IMR-90 (cell line): ENCODE measurements around the gene CLCN5.

ENCODE experiments used
- CEBPB ChIP-seq: IDR thresholded peaks from 2 replicates; pipeline ENCODE4 v1.6.1; 2012; ENCODE audit warnings: low read depth, low read length, improper control_type of control experiment
- CHD1 ChIP-seq: IDR thresholded peaks from 2 replicates; pipeline ENCODE4 v1.6.1; 2012; ENCODE audit warnings: low read depth, low read length, improper control_type of control experiment
- MAFK ChIP-seq: IDR thresholded peaks from 2 replicates; pipeline ENCODE4 v1.6.1; 2012; ENCODE audit warnings: low read depth, low read length, improper control_type of control experiment
- MAZ ChIP-seq: IDR thresholded peaks from 2 replicates; pipeline ENCODE4 v1.6.1; 2012; ENCODE audit warnings: low read depth, mild to moderate bottlenecking, low read length, improper control_type of control experiment, moderate library complexity, borderline replicate concordance
- MXI1 ChIP-seq: IDR thresholded peaks from 2 replicates; pipeline ENCODE4 v1.6.1; 2012; ENCODE audit warnings: low read depth, mild to moderate bottlenecking, low read length, moderate library complexity, borderline replicate concordance
- POLR2A ChIP-seq: IDR thresholded peaks from 2 replicates; pipeline ENCODE4 v1.6.1; 2012; ENCODE audit warnings: mild to moderate bottlenecking, low read depth, low read length
- RAD21 ChIP-seq: IDR thresholded peaks from 2 replicates; pipeline ENCODE4 v1.6.1; 2012; ENCODE audit warnings: low read length, improper control_type of control experiment
- RFX5 ChIP-seq: IDR thresholded peaks from 2 replicates; pipeline ENCODE4 v1.8.0; 2012; ENCODE audit warnings: low read depth, mild to moderate bottlenecking, low read length, moderate library complexity
- SMC3 ChIP-seq: fragments of 150-350 bp; IDR thresholded peaks from 2 replicates; pipeline ENCODE4 v1.6.1; 2016; ENCODE audit warnings: low read depth, mild to moderate bottlenecking, antibody characterized with exemption, low read length, moderate library complexity
- USF2 ChIP-seq: fragments of 150-350 bp; IDR thresholded peaks from 2 replicates; pipeline ENCODE4 v1.6.1; 2017; ENCODE audit warnings: mild to moderate bottlenecking, antibody characterized with exemption, low read length, low read depth
- TF ChIP-seq, protein P1 (sequence below): conservative IDR thresholded peaks from 2 replicates; pipeline ENCODE4 v1.5.1; 2012; ENCODE audit warnings: mild to moderate bottlenecking, low read depth, low read length, improper control_type of control experiment
- TF ChIP-seq, protein P2 (sequence below): fragments of 150-350 bp; IDR thresholded peaks from 2 replicates; pipeline ENCODE4 v1.6.1; 2016; ENCODE audit warnings: low read depth, mild to moderate bottlenecking, low read length, moderate library complexity, borderline replicate concordance

- TF ChIP-seq, protein P1, sequence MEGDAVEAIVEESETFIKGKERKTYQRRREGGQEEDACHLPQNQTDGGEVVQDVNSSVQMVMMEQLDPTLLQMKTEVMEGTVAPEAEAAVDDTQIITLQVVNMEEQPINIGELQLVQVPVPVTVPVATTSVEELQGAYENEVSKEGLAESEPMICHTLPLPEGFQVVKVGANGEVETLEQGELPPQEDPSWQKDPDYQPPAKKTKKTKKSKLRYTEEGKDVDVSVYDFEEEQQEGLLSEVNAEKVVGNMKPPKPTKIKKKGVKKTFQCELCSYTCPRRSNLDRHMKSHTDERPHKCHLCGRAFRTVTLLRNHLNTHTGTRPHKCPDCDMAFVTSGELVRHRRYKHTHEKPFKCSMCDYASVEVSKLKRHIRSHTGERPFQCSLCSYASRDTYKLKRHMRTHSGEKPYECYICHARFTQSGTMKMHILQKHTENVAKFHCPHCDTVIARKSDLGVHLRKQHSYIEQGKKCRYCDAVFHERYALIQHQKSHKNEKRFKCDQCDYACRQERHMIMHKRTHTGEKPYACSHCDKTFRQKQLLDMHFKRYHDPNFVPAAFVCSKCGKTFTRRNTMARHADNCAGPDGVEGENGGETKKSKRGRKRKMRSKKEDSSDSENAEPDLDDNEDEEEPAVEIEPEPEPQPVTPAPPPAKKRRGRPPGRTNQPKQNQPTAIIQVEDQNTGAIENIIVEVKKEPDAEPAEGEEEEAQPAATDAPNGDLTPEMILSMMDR = no peak
- TF ChIP-seq POLR2A (no peak), CEBPB (no peak), RFX5 (no peak), SMC3 (no peak), RAD21 (no peak), MXI1 (no peak), USF2 (no peak), MAFK (no peak), MAZ (no peak), CHD1 (no peak)
- TF ChIP-seq, protein P2, sequence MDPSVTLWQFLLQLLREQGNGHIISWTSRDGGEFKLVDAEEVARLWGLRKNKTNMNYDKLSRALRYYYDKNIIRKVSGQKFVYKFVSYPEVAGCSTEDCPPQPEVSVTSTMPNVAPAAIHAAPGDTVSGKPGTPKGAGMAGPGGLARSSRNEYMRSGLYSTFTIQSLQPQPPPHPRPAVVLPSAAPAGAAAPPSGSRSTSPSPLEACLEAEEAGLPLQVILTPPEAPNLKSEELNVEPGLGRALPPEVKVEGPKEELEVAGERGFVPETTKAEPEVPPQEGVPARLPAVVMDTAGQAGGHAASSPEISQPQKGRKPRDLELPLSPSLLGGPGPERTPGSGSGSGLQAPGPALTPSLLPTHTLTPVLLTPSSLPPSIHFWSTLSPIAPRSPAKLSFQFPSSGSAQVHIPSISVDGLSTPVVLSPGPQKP = no peak
Observed at GRCh38 chrX:49934148-49934547, 11.8 kb downstream of the CLCN5 start.
